Measurements from ENCODE around the gene CAMK1D.
"Not testable (repeated sequence)": the region's sequence is repeated elsewhere in the genome, so short reads cannot be mapped to it uniquely, and the experiment has no call there.

Gene CAMK1D

DNA sequence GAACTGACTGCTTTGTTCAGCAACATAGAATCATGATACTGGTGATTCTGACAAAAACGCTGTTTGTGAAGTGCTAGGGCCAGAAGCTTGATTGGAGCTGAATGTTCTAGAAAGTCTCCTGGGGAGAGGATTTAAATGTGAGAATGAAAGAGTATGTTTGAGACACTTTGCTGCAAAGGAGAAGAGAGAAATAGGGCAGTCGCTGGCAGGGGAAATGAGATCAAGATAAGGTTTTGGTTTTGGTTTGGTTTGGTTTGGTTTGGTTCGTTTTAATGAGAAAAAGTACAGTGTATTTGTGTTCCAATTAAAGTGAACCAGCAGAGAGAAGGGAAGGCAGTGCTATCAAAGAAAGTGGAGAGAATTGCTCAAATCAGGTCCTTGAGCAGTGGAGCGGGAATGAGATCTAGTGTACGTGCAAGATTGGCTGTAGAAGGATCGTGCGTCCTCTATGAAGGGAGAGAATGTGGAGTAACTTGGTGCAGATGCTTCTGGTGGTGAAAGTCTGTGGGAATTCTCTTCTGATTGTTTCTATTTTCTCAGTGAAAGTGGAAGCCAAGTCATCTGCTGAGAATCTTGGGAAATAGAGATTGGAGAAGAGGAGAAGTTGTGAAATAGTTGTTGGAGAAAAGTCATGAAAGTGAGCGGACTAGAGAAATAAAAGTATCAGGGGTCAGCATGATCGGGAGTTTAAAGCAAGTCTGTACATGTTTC lies 381.6 kb downstream of the CAMK1D start:
- DNase-seq, result no peak

DNA sequence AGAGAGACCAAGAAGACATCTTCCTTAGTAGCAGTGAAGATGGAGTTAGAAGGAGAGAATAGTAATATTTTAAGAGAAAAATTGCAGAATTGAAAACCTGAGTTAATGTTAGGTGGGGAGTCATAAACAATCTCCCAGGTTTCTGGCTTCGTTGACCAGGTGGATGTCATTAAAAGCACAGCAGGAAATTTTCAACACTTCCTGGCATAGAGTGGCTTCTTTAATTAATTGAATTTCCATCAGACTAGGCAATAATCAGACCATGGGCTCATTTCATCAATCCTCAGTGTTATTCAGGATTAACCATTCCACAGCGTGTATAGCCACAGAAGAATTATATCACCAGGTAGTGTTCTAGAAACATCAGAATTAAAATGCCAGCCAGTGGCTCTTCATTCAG lies 383.9 kb downstream of the CAMK1D start:
- DNase-seq, result no peak

DNA sequence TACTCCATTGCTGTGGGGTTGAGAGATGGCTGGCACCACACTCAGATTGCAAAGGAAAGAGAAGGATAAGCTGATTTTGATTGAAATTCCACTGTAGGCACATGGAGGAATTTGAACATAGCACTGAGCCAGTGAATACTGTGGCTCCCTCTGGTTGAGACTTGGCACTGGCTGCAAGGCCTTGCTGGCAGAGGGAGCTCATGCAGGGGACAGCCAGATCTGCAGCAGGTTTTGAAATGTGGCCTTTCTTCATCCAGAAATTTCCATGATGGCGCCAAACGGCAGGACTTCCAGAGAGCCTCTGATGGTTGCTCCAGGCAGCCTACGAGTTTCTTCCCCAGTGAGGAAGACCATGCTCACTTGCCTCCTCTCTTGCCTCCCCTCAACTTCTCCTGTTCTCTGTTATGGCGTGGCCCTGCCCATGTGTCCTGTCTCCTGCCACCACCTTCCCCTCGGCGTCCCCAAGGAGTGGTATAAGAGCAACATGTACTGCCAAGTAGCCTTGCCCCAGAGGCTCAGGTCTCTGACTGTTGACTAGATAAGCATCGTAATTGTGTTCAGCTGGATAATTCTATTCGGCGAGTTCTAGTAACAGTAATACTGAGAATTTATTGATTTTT lies 386.6 kb downstream of the CAMK1D start:
- DNase-seq, result no peak

DNA sequence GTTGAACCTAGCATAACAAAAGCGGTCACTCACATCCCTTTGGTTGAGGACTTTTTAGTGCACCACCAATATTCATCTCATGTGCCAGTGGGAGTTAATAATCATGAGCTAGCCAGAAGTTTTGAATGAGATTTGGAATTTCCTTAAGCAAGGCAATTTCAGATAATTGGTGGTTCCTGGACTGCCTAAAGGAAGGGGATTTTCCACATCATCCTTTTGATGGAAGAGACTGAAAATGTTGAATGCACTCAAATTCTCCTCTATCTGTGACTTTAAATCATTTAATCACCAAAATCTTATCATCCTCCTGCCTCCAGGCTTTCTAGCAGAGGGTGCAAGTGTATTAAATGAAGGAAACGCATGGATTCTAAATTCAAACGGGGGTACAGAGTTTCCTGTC lies 391.5 kb downstream of the CAMK1D start:
- no peak for DNase-seq

DNA sequence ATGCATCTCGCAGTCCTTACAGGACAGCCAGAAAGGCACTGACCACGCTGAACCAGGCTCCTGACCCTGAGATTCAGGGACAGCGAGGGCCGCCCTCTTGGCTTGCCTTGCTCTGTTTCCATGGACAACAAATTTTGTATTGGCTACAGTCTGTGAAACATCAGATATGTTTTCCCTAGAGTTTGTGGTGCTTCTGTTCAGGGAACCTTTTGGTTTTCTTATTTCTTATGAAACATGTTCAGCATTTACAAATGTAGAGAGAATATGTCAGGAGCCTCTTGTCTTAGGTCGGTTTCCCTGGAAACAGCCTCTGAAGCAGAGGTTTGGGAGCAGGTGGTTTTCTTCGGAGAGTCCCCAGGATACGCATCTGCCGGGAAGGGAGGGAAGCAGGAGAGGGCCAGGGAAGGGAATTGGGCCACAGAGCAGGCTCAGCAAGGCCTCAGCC lies 392.0 kb downstream of the CAMK1D start:
- DNase-seq, result no peak

DNA sequence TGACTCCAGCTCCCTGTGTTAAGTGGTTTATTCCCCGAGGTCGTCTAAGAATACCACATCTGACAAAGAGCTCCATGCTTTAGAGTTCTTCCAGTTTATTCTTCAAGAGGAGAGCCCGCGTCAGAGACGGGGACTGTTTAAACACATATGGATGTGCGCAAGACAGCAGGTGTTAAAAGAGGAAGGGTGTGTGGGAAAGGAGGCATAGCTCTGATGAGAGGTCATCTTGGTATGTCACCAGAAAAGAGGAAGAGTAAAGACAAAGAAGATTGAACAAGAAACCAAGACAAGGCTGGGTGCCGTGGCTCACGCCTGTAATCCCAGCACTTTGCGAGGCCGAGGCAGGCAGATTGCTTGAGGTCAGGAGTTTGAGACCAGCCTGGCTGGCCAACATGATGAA lies 393.4 kb downstream of the CAMK1D start:
- no peak for DNase-seq

DNA sequence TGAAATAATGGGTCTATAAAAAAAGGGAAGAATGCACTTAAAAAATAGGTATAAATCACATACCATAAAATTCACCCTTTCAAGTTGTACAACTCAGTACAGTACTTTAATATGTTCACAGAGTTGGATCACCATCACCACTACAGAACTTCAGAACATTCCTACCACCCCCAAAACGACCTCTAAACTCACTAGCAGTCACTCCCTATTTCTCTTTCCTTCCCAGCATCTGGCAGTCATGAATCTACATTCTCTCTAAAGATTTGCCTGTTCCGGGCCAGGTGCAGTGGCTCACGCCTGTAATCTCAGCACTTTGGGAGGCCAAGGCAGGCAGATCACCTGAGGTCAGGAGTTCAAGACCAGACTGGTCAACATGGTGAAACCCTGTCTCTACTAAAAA lies 394.1 kb downstream of the CAMK1D start:
- not testable (repeated sequence) for DNase-seq

DNA sequence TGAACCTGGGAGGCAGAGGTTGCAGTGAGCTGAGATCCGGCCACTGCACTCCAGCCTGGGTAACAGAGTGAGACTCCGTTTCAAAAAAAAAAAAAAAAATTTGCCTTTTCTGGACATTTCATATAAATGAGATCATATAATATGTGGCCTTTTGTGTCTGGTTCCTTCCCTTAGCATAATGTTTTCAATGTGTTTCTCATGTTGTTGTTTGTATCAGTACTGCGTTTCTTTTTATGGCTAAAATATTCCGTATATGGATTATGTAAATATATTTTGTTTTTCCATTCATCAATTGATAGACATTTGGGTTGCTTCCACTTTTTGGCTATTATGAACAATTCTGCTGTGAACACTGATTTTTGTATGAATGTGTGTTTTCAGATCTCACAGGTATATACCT lies 394.6 kb downstream of the CAMK1D start:
- DNase-seq, result no peak

DNA sequence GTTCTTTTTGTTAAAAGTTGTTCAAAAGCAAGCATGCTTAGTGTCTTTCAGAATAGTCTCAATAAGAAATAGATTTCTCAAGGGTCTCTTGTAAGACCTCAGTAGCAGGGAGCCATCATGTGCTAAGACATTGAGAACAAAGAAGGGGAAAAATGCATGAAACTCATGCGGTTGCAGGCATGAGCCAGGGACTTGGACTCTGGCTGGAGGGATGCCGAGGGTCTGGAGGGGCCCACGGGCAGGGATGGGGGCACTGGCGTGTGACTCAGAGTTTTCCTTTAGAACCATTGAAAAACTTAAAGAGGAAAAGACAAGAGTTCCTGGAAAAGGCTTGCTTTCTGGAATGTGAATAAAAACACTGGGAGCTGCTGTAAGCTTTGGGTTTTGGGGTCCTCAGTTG lies 398.8 kb downstream of the CAMK1D start:
- DNase-seq, result no peak

DNA sequence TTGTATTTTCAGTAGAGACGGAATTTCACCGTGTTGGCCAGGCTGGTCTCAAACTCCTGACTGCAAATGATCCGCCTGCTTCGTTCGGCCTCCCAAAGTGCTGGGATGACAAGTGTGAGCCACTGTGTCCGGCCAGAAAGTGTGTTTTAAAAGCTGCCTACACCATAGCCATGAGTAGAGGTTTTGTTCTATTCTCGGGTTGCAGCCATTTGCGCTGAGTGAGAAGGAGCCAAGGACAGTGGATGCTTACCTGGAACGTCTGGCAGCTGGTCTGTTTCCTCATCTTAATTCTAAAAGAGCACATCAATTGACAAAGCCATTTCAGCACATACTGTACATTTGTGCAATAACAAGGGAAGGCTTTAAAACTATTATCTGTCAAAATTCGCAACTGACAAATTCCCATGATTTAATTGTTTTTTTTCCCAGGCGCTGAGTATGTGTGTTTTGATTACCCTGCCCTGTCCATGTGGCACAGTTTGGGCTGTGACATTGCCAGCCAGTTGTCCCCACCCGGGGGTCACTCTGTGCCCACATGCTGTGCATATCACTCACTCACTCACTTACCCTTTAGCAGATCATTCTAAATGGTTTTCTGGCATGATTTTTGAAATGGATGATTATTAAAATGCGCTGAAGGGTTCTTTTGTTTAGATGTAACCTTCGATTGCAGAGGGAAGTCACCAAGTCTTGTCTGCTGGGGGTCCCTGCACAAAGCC lies 400.6 kb downstream of the CAMK1D start:
- no peak for DNase-seq

DNA sequence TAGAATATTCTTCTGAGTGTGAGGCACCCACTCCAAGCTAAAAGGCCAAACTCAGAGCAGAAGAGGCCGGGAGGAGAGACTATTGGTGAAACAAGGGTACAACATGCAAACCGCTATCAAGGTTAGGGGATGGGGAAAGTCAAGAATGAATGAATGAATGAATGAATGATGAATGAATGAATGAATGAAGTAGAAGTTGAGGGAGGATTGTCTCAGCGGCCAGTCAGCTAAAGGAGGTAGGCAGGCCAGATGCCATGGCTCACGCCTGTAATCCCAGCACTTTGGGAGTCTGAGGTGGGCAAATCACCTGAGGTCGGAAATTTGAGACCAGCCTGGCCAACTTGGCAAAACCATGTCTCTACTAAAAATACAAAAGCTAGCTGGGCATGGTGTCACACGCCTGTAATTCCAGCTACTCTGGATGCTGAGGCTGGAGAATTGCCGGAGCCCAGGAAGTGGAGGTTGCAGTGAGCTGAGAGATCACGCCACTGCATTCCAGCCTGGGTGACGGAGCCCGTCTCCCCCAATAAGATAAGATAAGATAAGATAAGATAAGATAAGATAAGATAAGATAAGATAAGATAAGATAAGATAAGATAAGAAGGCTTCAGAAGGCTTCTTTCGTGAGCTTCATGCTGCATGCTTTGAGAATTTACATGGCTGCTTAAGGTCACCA lies 401.3 kb downstream of the CAMK1D start:
- DNase-seq, result no peak

DNA sequence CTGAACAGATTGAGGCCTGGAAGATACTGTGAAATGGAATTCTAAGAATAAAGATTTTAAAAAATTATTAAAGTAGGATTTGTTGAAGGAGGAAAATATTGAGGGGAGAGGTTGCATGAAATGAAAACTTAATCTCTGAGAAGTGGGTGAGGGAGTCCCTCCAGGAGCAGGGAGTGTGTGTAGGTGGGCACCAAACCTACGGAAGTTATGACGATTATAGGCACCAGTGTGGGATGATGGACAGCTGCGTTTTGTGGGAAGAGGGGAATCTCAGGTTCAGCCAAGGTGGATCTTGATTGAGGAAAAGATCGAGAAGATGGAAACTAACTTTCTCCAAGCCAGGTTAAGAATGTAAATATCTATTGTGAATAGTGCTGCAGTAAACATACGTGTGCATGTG lies 405.7 kb downstream of the CAMK1D start:
- no peak for DNase-seq

DNA sequence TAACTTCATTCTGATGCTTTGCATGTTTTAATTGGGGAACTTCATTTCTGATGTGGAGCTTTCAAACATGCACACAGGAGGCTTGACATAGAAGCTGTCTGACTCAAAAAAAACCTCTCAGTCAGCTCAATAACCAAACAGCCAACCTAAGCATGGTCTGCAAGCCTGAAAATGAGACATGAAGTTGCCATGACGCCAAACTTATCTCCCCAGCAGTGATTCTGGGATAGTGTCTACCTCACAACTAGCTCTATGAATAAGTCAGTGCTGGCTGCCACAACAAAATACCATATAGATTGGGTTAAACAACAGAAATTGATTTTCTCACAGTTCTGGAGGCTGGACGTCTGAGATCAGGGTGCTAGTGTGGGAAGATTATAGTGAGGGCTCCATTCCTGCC lies 408.0 kb downstream of the CAMK1D start:
- DNase-seq, result no peak

DNA sequence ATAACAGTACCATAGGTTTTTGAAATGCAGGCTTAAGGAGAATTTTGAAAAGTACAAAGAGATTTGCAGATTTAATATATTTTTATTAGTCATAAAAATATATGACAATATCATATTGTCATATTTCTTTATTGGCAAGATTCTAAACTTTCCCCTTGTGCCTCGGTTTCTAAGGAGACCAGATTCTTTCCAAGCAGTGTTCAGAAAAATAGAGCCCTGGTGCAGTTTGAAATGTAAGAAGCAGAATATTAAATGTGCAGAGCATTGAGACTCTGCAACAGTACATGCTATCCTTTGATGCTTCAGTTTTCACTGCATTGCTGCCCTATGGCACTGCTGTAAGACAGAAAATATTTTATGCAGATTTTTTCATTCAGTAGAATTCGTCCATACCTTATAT lies 408.9 kb downstream of the CAMK1D start:
- no peak for DNase-seq

DNA sequence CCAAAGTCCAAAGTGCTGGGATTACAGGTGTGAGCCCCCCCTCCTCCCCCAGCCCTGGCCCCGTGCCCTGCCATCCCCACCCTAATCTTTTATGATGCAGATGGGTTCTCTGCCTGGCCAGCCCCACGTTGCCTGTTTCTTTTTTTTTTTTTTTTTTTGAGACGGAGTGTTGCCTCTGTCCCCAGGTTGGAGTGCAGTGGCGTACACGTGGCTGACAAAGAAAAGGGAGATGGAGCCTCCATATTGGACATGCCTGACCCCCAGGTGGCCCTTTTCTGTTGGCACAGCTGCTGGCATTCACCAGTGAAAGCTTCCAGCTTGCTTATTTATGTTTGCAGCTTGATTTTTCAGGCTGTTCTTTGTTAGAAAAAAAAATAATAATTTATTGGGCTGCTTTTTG lies 416.9 kb downstream of the CAMK1D start:
- no peak for DNase-seq

DNA sequence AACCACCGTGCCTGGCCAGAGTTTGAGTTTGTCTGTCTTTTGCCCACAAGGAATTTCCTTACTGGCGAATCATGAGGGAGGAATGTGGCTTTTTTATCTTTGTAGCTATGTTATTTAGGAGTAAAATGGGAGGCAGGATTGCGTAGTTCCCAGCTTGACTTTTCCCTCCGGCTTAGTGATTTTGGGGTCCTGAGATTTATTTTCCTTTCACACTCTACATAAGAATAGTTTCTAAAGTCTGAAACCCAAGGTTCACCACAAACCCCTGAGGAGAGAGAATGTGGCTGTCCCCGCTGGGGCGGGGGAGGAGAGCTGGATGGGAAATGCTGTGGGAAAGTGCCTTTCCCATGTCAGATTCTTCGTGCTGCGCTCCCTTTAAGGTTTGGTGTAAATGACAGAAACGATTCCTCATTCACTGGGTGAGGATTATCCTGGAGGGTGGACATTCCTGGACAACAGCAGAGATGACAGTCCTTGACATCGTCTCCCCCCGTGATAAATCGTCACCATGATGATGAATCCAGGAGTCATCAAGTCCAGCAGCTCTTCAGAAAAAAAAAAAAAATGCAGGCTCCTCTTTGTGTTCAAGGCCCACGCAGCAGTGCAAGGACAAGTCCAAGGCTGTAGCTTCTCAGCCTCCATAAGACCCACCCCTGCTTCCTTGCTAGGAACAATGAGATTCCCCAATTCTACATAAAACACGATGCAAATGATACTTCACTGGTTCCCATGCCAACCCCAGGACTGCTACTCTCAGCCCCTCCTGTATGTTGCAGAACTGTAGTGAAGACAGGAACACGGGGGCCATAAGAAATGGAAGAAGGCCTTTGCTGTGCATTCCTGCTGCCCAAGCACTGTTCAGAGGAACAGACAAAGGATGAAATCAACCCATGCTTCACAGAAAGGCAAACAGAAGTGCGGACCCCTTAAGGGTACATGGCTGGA lies 419.1 kb downstream of the CAMK1D start:
- no peak for DNase-seq

DNA sequence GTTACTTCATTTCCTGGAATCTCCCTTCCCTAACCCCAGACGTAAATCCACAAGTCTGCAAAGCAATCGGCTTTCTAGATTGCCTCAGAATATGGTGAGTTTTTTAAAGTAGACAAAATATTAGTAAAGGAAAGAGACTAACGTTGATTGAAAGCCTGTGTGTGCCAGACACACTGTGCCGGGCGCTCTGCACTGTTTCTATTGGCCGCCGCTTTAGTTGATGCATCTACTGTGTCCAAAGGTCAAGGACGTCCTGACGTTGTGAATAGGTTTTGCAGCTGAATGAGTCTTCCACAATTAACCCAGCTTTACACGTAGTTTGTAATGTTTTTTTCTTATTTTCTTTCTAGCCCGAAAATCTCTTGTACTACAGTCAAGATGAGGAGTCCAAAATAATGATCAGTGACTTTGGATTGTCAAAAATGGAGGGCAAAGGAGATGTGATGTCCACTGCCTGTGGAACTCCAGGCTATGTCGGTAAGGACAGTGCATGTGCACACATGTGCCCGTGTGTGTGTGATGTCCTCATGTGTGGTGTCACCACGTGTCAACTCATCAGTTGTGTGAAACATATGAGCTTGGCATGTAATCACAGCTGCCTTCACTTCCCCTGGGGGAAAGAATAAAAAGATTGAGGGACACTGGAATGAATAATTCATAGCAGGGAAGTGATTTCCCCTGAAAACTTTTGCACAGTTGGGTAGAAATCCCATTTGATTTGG lies 420.1 kb downstream of the CAMK1D start:
- no peak for DNase-seq

DNA sequence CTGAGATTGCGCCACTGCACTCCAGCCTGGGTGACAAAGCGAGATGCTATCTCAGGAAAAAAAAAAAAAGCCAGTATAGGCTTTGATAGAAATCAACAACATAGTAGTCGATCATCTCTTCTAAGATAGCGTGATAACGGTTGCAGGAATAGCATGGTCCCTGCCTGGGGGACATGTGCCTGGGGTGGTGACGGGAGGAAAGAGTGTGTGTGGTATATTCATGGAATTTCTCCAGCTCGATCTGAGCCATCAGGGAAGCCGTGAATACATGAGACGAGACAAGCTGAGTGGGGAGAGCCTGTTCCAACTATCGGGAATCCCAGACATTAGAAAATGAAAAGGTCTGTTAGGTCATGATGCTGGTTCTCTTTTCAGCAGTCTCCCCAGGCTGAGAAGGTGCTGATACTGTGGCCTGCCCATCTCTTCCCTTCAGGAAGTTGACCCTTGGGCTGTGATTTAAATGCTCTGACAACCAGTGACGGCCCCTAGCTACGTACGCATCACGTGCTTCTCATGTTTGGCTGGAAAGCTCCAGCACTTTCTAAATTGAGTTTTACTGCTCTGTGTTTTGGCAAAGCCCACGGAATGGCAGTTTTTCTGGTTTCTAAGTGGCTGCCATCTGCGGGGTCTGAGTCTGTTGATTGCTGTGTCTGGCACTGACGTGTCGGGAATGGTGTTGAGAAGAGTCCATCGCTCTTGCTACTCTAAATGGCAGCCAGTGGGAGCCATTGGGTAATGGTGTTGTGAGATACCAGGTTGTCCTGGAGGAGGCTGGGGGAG lies 422.8 kb downstream of the CAMK1D start:
- no peak for DNase-seq

DNA sequence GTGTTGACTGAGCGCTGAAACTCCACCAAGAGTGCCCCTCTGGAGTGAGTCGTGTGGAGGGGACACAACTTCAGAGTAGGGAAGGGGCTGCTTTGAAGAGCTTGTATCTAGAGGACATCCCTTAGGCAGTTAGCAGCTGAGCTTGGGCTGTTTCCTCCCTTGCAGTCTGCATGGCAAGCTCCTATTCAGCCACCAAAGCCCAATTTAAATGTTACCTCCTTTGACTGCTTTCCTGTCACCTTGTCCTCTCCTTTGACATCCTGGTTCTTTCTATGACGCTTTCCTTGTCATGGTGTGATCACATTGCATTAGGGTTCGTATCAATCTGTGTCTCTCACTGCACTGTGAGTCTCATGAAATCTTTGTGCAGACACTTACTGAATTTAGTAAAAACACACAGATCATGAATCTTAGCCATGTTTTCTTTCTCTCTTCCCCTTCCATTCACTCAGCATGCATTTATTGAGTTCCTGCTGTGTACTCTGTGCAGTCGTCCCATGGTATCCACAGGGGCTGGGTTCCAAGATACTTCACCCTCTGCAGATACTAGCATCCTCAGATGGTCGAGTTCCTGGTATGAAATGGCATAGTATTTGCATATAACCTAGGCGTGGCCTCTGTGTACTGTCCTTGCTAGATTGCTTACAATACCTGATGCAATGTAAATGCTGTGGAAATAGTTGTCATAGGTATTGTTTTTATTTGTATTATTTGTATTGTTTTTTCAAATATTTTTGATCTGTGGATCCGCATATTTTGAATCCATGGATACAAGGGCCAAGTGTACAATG lies 423.6 kb downstream of the CAMK1D start:
- no peak for DNase-seq
